Prostate gland (tissue), 2 donors: ENCODE results near the gene RABEP2.
"Not testable (repeated sequence)": the region's sequence is repeated elsewhere in the genome, so short reads cannot be mapped to it uniquely, and the experiment has no call there.

Source experiments
- POLR2AphosphoS5 ChIP-seq: sonication (generic); formaldehyde crosslinking; IDR thresholded peaks from one replicate; pipeline ENCODE4 v1.6.1; 2017; ENCODE audit warnings: antibody characterized with exemption
- TF ChIP-seq, protein P1 (sequence below), 4 experiments: fragments of 200-600 bp in 2 of 4; fragments of 450-650 bp in 2 of 4; sonication (generic) in 2 of 4; IDR thresholded peaks; 1 replicate in 3 of 4; 2 replicates in 1 of 4; pipeline ENCODE4 v1.5.1; 2016 to 2019; ENCODE audit warnings: antibody characterized with exemption in 4 of 4, mild to moderate bottlenecking in 2 of 4, moderate library complexity in 2 of 4

- TF ChIP-seq, protein P1, sequence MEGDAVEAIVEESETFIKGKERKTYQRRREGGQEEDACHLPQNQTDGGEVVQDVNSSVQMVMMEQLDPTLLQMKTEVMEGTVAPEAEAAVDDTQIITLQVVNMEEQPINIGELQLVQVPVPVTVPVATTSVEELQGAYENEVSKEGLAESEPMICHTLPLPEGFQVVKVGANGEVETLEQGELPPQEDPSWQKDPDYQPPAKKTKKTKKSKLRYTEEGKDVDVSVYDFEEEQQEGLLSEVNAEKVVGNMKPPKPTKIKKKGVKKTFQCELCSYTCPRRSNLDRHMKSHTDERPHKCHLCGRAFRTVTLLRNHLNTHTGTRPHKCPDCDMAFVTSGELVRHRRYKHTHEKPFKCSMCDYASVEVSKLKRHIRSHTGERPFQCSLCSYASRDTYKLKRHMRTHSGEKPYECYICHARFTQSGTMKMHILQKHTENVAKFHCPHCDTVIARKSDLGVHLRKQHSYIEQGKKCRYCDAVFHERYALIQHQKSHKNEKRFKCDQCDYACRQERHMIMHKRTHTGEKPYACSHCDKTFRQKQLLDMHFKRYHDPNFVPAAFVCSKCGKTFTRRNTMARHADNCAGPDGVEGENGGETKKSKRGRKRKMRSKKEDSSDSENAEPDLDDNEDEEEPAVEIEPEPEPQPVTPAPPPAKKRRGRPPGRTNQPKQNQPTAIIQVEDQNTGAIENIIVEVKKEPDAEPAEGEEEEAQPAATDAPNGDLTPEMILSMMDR (IDR thresholded peaks at IDR 0.05) = not testable (repeated sequence)
- TF ChIP-seq POLR2AphosphoS5 = not testable (repeated sequence)
Measured at GRCh38 chr16:28969696-28970095, 44.7 kb upstream of the RABEP2 start.
